T-helper 1 cell treated with Interleukin-12 subunit alpha and Interleukin-12 subunit beta and Interleukin-4 antibody, amounts not matched to agents 30 ng/mL and 1 ng/mL, for 36 hours (primary cell): ENCODE results near the gene BATF. TPM values are rescaled to one million over a fixed set of nuclear protein-coding genes. Genes with fewer than 3 reads are reported as not detected.

Experiments
- intact Hi-C: fragments of 100-400 bp; cut with micrococcal nuclease; formaldehyde crosslinking; loops from one replicate; pipeline ENCODE4 v1.15.1; 2024
- total RNA-seq: library from RNA; stranded (reverse); gene quantifications from 2 replicates; pipeline ENCODE4 v1.2.3, GENCODE V29; 2022

The BATF gene
- total RNA-seq, 1 donor from 2014 or later, result 148 TPM

GRCh38 chr14:75499084-75499875 lies 23.0 kb upstream of the BATF start:
- intact Hi-C loops, result loop anchor here (5.0 kb wide), 1 partner anchor 267 kb away; no protein-coding TSS in a partner anchor

- intact Hi-C loops, result no loop called here
Observed at GRCh38 chr14:75501080-75501479, 21.2 kb upstream of the BATF start.

GRCh38 chr14:75504411-75504810 lies 17.9 kb upstream of the BATF start:
- intact Hi-C loops, result no loop called here

- intact Hi-C loops, result no loop called here
Observed at GRCh38 chr14:75506930-75507329, 15.3 kb upstream of the BATF start.

GRCh38 chr14:75510547-75510946 lies 11.7 kb upstream of the BATF start:
- intact Hi-C loops, result no loop called here

GRCh38 chr14:75511201-75511600 lies 11.1 kb upstream of the BATF start:
- intact Hi-C loops, result no loop called here

GRCh38 chr14:75513911-75514672 lies 8.2 kb upstream of the BATF start:
- intact Hi-C loops, result no loop called here

- intact Hi-C loops, result no loop called here
Observed at GRCh38 chr14:75514673-75515628, 7.3 kb upstream of the BATF start.

GRCh38 chr14:75515629-75515996 lies 6.7 kb upstream of the BATF start:
- intact Hi-C loops, result no loop called here

GRCh38 chr14:75518625-75519024 lies 3.6 kb upstream of the BATF start:
- intact Hi-C loops, result loop anchor here (1.0 kb wide), 2 partner anchors 48 to 136 kb away; no protein-coding TSS in a partner anchor

GRCh38 chr14:75519394-75519793 lies 2.9 kb upstream of the BATF start:
- intact Hi-C loops, result no loop called here

GRCh38 chr14:75519826-75520728 lies 2.2 kb upstream of the BATF start:
- intact Hi-C loops, result no loop called here

GRCh38 chr14:75520852-75521251 lies 1.4 kb upstream of the BATF start:
- intact Hi-C loops, result loop anchor here (1.0 kb wide), 1 partner anchor 38 kb away; no protein-coding TSS in a partner anchor

GRCh38 chr14:75521415-75522199 lies 662 bp upstream of the BATF start:
- intact Hi-C loops, result loop anchor here (1.0 kb wide), 10 partner anchors 9 to 519 kb away; partner anchors contain the start of genes EIF2B2 and TTLL5

GRCh38 chr14:75522983-75523318 lies 682 bp downstream of the BATF start:
- intact Hi-C loops, result loop anchor here (1.0 kb wide), 9 partner anchors 7 to 521 kb away; partner anchors contain the start of genes EIF2B2 and TTLL5

GRCh38 chr14:75523771-75524171 lies 1.5 kb downstream of the BATF start:
- intact Hi-C loops, result no loop called here

GRCh38 chr14:75525969-75526368 lies 3.7 kb downstream of the BATF start:
- intact Hi-C loops, result loop anchor here (1.0 kb wide), 1 partner anchor 8 kb away; no protein-coding TSS in a partner anchor

- intact Hi-C loops, result no loop called here
Observed at GRCh38 chr14:75527449-75528163, 5.3 kb downstream of the BATF start.

GRCh38 chr14:75531256-75531655 lies 9.0 kb downstream of the BATF start:
- intact Hi-C loops, result loop anchor here (1.0 kb wide), 1 partner anchor 8 kb away; no protein-coding TSS in a partner anchor
